Measurements from ENCODE around the gene PPP2R2B.

Gene PPP2R2B

DNA sequence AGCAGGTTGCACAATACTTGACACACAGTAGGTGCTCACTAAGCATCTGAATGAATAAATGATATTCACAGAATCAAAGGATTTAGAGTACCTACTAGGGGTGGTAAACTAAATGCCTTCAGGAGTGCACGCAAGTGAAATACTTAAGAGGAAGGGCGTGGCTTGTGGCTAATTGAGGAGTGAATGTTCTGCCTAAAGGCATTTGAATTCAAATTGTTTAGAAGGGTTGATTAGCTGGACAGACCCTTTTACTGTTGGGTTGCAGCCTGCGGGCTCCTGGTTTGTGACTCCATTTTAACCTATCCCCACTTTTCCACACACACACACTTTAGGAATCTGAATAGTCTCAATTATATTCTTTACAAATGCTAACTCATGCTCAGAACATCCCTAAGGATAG, 63.1 kb downstream of the PPP2R2B start:
- H2AK5ac ChIP-seq (ENCODE audit: low read length) = no peak overlapping the region
- no peak overlapping the region for H3K27ac ChIP-seq (ENCODE audit: low read depth, low read length)
- H3K79me1 ChIP-seq (ENCODE audit: low read length) = no peaks in the 10 kb centered on the region
- no peaks in the 10 kb centered on the region for H3K79me2 ChIP-seq (ENCODE audit: control insufficient read depth, insufficient read depth, low read length, poor library complexity)
- no peak overlapping the region for H3K18ac ChIP-seq (ENCODE audit: low read length)
- H4K12ac ChIP-seq (ENCODE audit: low read depth, low read length) = no peak overlapping the region
- H4K8ac ChIP-seq (ENCODE audit: low read depth, low read length) = no peak overlapping the region
- no peaks in the 10 kb centered on the region for H3K9me3 ChIP-seq (ENCODE audit: insufficient read depth, low read depth, low read length)
- no peak overlapping the region for H3K9ac ChIP-seq (ENCODE audit: low read length)
- H2BK120ac ChIP-seq (ENCODE audit: insufficient read depth, low read length, poor library complexity) = no peak overlapping the region
- H3K4me3 ChIP-seq (ENCODE audit: low read depth, low read length) = no peak overlapping the region
- no CpG with 5 or more reads among the region's 3 CpGs for WGBS (ENCODE audit: extremely low coverage, insufficient coverage, insufficient read length)
- H3K4me1 ChIP-seq (ENCODE audit: control insufficient read depth in 1 of 2, insufficient read depth in 2 of 2, low read length in 2 of 2) = peaks cover 0 to 2% of the 10 kb centered on the region in 2 experiments
- no peak overlapping the region for H2AFZ ChIP-seq (ENCODE audit: insufficient read depth, low read length, poor library complexity)
- H2BK12ac ChIP-seq (ENCODE audit: low read length) = no peak overlapping the region
- no peaks in the 10 kb centered on the region for H3K27me3 ChIP-seq (ENCODE audit: insufficient read depth, low read length)
- H3K4ac ChIP-seq (ENCODE audit: low read depth, low read length) = no peak overlapping the region
- no peak overlapping the region for H2BK5ac ChIP-seq (ENCODE audit: low read depth, low read length, poor library complexity)
- H4K91ac ChIP-seq (ENCODE audit: low read depth, low read length) = no peak overlapping the region
- H3K36me3 ChIP-seq (ENCODE audit: control insufficient read depth in 1 of 2, insufficient read depth in 2 of 2, low read length in 2 of 2) = no peaks in the 10 kb centered on the region
- no peak for DNase-seq
- H3K23ac ChIP-seq (ENCODE audit: low read length) = no peak overlapping the region
- H3K4me2 ChIP-seq (ENCODE audit: low read length) = no peak overlapping the region
- H3K14ac ChIP-seq (ENCODE audit: low read length) = no peak overlapping the region

DNA sequence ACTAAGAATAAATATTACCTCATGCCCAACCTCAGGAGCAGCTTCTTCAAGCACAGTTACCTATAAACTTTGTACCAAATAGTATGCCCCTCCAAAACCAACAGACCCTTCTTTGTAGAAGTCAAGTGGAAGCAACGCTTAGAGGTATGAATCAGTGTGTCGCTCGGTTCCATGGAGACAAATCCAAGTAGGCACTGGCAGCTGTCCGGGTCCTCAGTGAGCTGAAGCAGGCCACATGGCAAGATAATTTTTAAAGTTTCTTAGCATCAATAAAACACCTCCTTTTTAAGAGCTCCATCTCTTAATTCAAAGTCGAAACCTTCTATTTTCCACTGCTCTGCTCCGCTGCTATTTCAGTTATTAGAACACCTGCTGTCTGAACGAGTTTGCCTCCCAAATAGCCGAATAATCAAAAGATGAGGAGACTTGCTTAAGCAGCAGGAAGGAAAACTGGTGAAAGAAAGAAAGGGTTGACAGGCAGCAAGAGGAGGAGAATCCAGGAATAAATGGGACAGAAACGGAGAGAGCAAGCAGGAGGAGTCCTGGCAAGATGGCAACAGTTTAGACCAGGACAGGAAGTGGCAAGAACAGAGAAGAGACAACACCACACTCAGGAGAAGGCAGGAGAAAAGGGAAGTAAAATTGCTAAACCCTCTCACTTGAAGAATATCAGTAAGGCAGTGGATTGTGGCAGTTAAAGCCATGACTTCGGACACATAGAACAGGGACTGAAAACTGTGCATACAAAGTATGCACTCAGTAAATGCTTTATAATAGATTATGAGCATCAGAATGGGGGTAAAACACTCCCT, 65.0 kb downstream of the PPP2R2B start:
- no peaks in the 10 kb centered on the region for H3K27me3 ChIP-seq (ENCODE audit: insufficient read depth, low read length)
- H3K4ac ChIP-seq (ENCODE audit: low read depth, low read length) = no peak overlapping the region
- H3K9me3 ChIP-seq (ENCODE audit: insufficient read depth, low read depth, low read length) = no peaks in the 10 kb centered on the region
- no peak overlapping the region for H3K9ac ChIP-seq (ENCODE audit: low read length)
- no peak overlapping the region for H3K18ac ChIP-seq (ENCODE audit: low read length)
- no peak overlapping the region for H2AK5ac ChIP-seq (ENCODE audit: low read length)
- no peaks in the 10 kb centered on the region for H3K79me1 ChIP-seq (ENCODE audit: low read length)
- no peak overlapping the region for H3K14ac ChIP-seq (ENCODE audit: low read length)
- H3K27ac ChIP-seq (ENCODE audit: low read depth, low read length) = no peak overlapping the region
- H2BK5ac ChIP-seq (ENCODE audit: low read depth, low read length, poor library complexity) = no peak overlapping the region
- H2BK120ac ChIP-seq (ENCODE audit: insufficient read depth, low read length, poor library complexity) = no peak overlapping the region
- H4K12ac ChIP-seq (ENCODE audit: low read depth, low read length) = no peak overlapping the region
- no CpG with 5 or more reads among the region's 10 CpGs for WGBS (ENCODE audit: extremely low coverage, insufficient coverage, insufficient read length)
- no peak overlapping the region for H2BK12ac ChIP-seq (ENCODE audit: low read length)
- no peak overlapping the region for H4K91ac ChIP-seq (ENCODE audit: low read depth, low read length)
- no peaks in the 10 kb centered on the region for H3K79me2 ChIP-seq (ENCODE audit: control insufficient read depth, insufficient read depth, low read length, poor library complexity)
- peaks cover 0 to 2% of the 10 kb centered on the region in 2 experiments for H3K4me1 ChIP-seq (ENCODE audit: control insufficient read depth in 1 of 2, insufficient read depth in 2 of 2, low read length in 2 of 2)
- H3K4me2 ChIP-seq (ENCODE audit: low read length) = no peak overlapping the region
- no peak overlapping the region for H3K23ac ChIP-seq (ENCODE audit: low read length)
- no peak overlapping the region for H3K4me3 ChIP-seq (ENCODE audit: low read depth, low read length)
- no peaks in the 10 kb centered on the region for H3K36me3 ChIP-seq (ENCODE audit: control insufficient read depth in 1 of 2, insufficient read depth in 2 of 2, low read length in 2 of 2)
- DNase-seq = no peak
- no peak overlapping the region for H2AFZ ChIP-seq (ENCODE audit: insufficient read depth, low read length, poor library complexity)
- H4K8ac ChIP-seq (ENCODE audit: low read depth, low read length) = no peak overlapping the region

DNA sequence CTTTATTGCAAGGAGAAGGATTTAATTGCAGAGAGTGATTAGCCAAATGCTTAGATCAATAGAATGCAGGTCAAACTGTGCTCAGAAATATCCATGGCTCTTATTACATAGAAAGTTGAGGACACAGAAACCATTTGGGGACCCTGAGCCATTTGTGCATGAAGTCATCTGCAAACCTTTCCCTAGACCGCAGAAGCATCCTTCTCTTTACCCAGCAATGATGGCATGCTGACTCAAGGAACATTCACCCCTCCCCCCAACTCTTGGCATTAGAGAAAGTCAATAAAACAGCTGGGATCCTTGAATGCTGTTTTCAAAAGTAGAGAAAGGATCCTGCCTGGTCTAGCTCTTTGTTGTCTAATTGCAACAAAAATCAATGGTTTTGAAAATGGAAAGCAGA, 73.5 kb downstream of the PPP2R2B start:
- no peak overlapping the region for H4K12ac ChIP-seq (ENCODE audit: low read depth, low read length)
- H3K27ac ChIP-seq (ENCODE audit: low read depth, low read length) = no peak overlapping the region
- H3K9ac ChIP-seq (ENCODE audit: low read length) = no peak overlapping the region
- no peak overlapping the region for H3K23ac ChIP-seq (ENCODE audit: low read length)
- no peaks in the 10 kb centered on the region for H3K9me3 ChIP-seq (ENCODE audit: insufficient read depth, low read depth, low read length)
- no peak overlapping the region for H2BK12ac ChIP-seq (ENCODE audit: low read length)
- H3K4ac ChIP-seq (ENCODE audit: low read depth, low read length) = no peak overlapping the region
- no peak overlapping the region for H3K4me2 ChIP-seq (ENCODE audit: low read length)
- H3K79me2 ChIP-seq (ENCODE audit: control insufficient read depth, insufficient read depth, low read length, poor library complexity) = no peaks in the 10 kb centered on the region
- no CpG with 5 or more reads among the region's 1 CpG for WGBS (ENCODE audit: extremely low coverage, insufficient coverage, insufficient read length)
- H2BK120ac ChIP-seq (ENCODE audit: insufficient read depth, low read length, poor library complexity) = no peak overlapping the region
- H3K27me3 ChIP-seq (ENCODE audit: insufficient read depth, low read length) = no peaks in the 10 kb centered on the region
- no peak overlapping the region for H3K14ac ChIP-seq (ENCODE audit: low read length)
- H3K36me3 ChIP-seq (ENCODE audit: control insufficient read depth in 1 of 2, insufficient read depth in 2 of 2, low read length in 2 of 2) = no peaks in the 10 kb centered on the region
- no peak overlapping the region for H3K18ac ChIP-seq (ENCODE audit: low read length)
- H4K91ac ChIP-seq (ENCODE audit: low read depth, low read length) = no peak overlapping the region
- H3K4me3 ChIP-seq (ENCODE audit: low read depth, low read length) = no peak overlapping the region
- no peaks in the 10 kb centered on the region for H3K79me1 ChIP-seq (ENCODE audit: low read length)
- H4K8ac ChIP-seq (ENCODE audit: low read depth, low read length) = no peak overlapping the region
- H2AFZ ChIP-seq (ENCODE audit: insufficient read depth, low read length, poor library complexity) = no peak overlapping the region
- H2BK5ac ChIP-seq (ENCODE audit: low read depth, low read length, poor library complexity) = no peak overlapping the region
- DNase-seq = no peak
- H3K4me1 ChIP-seq (ENCODE audit: control insufficient read depth in 1 of 2, insufficient read depth in 2 of 2, low read length in 2 of 2) = no peaks in the 10 kb centered on the region
- H2AK5ac ChIP-seq (ENCODE audit: low read length) = no peak overlapping the region

DNA sequence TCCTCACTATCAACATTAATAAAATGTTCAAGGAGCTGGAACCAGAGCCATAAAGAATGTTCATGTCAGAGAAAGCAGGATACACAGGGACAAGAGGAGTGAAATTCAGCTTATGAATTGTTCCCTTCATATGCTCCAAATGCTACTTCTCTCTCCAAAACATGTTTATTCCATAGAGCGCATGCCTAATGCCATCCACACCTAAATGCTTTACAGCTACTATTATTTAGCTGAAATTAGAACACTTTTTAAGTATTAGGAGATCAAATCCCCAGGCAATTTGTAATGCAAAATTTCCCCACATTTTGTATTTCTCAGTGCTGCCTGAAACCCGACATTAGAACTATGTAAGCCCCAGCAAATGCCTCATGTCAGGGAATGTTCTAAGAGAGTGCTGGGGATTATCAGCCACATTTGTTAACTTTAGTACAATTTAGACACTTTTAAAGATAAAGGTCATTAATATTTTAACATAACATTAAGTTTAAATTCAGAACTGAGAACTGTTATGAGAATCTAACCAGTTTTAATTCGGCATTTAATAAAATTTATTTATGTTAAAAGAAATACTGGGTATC, 75.5 kb downstream of the PPP2R2B start:
- H4K8ac ChIP-seq (ENCODE audit: low read depth, low read length) = no peak overlapping the region
- no peak overlapping the region for H3K14ac ChIP-seq (ENCODE audit: low read length)
- no peak overlapping the region for H4K12ac ChIP-seq (ENCODE audit: low read depth, low read length)
- H3K36me3 ChIP-seq (ENCODE audit: control insufficient read depth in 1 of 2, insufficient read depth in 2 of 2, low read length in 2 of 2) = no peaks in the 10 kb centered on the region
- H2BK12ac ChIP-seq (ENCODE audit: low read length) = no peak overlapping the region
- no peak overlapping the region for H3K4ac ChIP-seq (ENCODE audit: low read depth, low read length)
- no peak for DNase-seq
- H3K4me1 ChIP-seq (ENCODE audit: control insufficient read depth in 1 of 2, insufficient read depth in 2 of 2, low read length in 2 of 2) = no peaks in the 10 kb centered on the region
- H3K27ac ChIP-seq (ENCODE audit: low read depth, low read length) = no peak overlapping the region
- no peaks in the 10 kb centered on the region for H3K79me2 ChIP-seq (ENCODE audit: control insufficient read depth, insufficient read depth, low read length, poor library complexity)
- no peak overlapping the region for H3K4me3 ChIP-seq (ENCODE audit: low read depth, low read length)
- WGBS (ENCODE audit: extremely low coverage, insufficient coverage, insufficient read length) = no CpG with 5 or more reads among the region's 3 CpGs
- no peak overlapping the region for H2AK5ac ChIP-seq (ENCODE audit: low read length)
- no peak overlapping the region for H3K18ac ChIP-seq (ENCODE audit: low read length)
- H3K4me2 ChIP-seq (ENCODE audit: low read length) = no peak overlapping the region
- no peak overlapping the region for H2BK120ac ChIP-seq (ENCODE audit: insufficient read depth, low read length, poor library complexity)
- H2AFZ ChIP-seq (ENCODE audit: insufficient read depth, low read length, poor library complexity) = no peak overlapping the region
- H2BK5ac ChIP-seq (ENCODE audit: low read depth, low read length, poor library complexity) = no peak overlapping the region
- H4K91ac ChIP-seq (ENCODE audit: low read depth, low read length) = no peak overlapping the region
- no peaks in the 10 kb centered on the region for H3K27me3 ChIP-seq (ENCODE audit: insufficient read depth, low read length)
- H3K9me3 ChIP-seq (ENCODE audit: insufficient read depth, low read depth, low read length) = no peaks in the 10 kb centered on the region
- no peak overlapping the region for H3K9ac ChIP-seq (ENCODE audit: low read length)
- H3K79me1 ChIP-seq (ENCODE audit: low read length) = no peaks in the 10 kb centered on the region
- no peak overlapping the region for H3K23ac ChIP-seq (ENCODE audit: low read length)

Measured in trophoblast cell (in vitro differentiated cells and primary cell).